ENCODE data around the gene NRN1. TPM values are rescaled to one million over a fixed set of nuclear protein-coding genes. Genes with fewer than 3 reads are reported as not detected.

Gene NRN1
- total and polyA plus RNA-seq, 2 experiments from 2014 or later = 0.26 to 0.92 TPM

GRCh38 chr6:6003621-6004366 lies 2.9 kb downstream of the NRN1 start:
- Histone ChIP-seq H3K36me3 (no peaks in the 10 kb centered on the region), H3K27me3 (peaks cover 94% of the 10 kb centered on the region), H3K9me3 (ENCODE audit: low read depth) (no peaks in the 10 kb centered on the region), H3K4me3 (peak overlapping the region; percentile 6), H3K4me1 (ENCODE audit: low read depth) (peaks cover 17% of the 10 kb centered on the region), H3K27ac (no peak overlapping the region)
- no peak for TF ChIP-seq CTCF (IDR thresholded peaks at IDR 0.05; ENCODE audit: low read depth, low read length)
- DNase-seq (ENCODE audit: low read depth in 1 of 2, low spot score in 1 of 2) = peak in 1 of 2 donors; percentile 56

GRCh38 chr6:6002848-6003620 lies 3.7 kb downstream of the NRN1 start:
- Histone ChIP-seq H3K4me1 (ENCODE audit: low read depth) (peaks cover 15% of the 10 kb centered on the region), H3K36me3 (no peaks in the 10 kb centered on the region), H3K27me3 (peaks cover 100% of the 10 kb centered on the region), H3K4me3 (no peak overlapping the region), H3K9me3 (ENCODE audit: low read depth) (no peaks in the 10 kb centered on the region), H3K27ac (no peak overlapping the region)
- no peak for TF ChIP-seq CTCF (IDR thresholded peaks at IDR 0.05; ENCODE audit: low read depth, low read length)
- DNase-seq (ENCODE audit: low read depth in 1 of 2, low spot score in 1 of 2) = no peak

- TF ChIP-seq CTCF (IDR thresholded peaks at IDR 0.05; ENCODE audit: low read depth, low read length) = no peak
- H3K4me3 ChIP-seq = peak overlapping the region; percentile 20
- H3K4me1 ChIP-seq (ENCODE audit: low read depth) = peaks cover 13% of the 10 kb centered on the region
- H3K27me3 ChIP-seq = peaks cover 100% of the 10 kb centered on the region
- no peak overlapping the region for H3K27ac ChIP-seq
- H3K36me3 ChIP-seq = no peaks in the 10 kb centered on the region
- no peaks in the 10 kb centered on the region for H3K9me3 ChIP-seq (ENCODE audit: low read depth)
- peak in 1 of 2 donors; percentile 35 for DNase-seq (ENCODE audit: low read depth in 1 of 2, low spot score in 1 of 2)
Measured at GRCh38 chr6:6002005-6002847, 4.5 kb downstream of the NRN1 start.

- no peak for TF ChIP-seq CTCF (IDR thresholded peaks at IDR 0.05; ENCODE audit: low read depth, low read length)
- Histone ChIP-seq H3K9me3 (ENCODE audit: low read depth) (no peaks in the 10 kb centered on the region), H3K27me3 (peaks cover 100% of the 10 kb centered on the region), H3K4me1 (ENCODE audit: low read depth) (peaks cover 10% of the 10 kb centered on the region), H3K4me3 (no peak overlapping the region), H3K27ac (no peak overlapping the region), H3K36me3 (no peaks in the 10 kb centered on the region)
- no peak for DNase-seq (ENCODE audit: low read depth in 1 of 2, low spot score in 1 of 2)
Measured at GRCh38 chr6:6001443-6001842, 5.3 kb downstream of the NRN1 start.

Measured in cardiac muscle cell (in vitro differentiated cells and primary cell).